Adrenal gland (tissue), 5 donors: ENCODE data around the gene HORMAD2.

Source experiments
- POLR2A ChIP-seq, 2 donors: fragments of 450-650 bp; IDR thresholded peaks; one replicate each; pipeline ENCODE4 v1.6.1; 2017; ENCODE audit warnings: antibody characterized with exemption in 2 of 2, mild to moderate bottlenecking in 2 of 2, moderate library complexity in 1 of 2
- TF ChIP-seq, protein P1 (sequence below), 6 experiments: fragments of 450-650 bp in 4 of 6; fragments of 200-600 bp in 2 of 6; sonication (generic) in 1 of 6; IDR thresholded peaks; 1 replicate in 5 of 6; 2 replicates in 1 of 6; pipeline versions ENCODE4 v1.5.1 to v1.8.0; 2016 to 2021; ENCODE audit warnings: antibody characterized with exemption in 6 of 6, mild to moderate bottlenecking in 2 of 6, moderate library complexity in 1 of 6
- donor health status: DM: no; HTN: no; CAD: no.

DNA sequence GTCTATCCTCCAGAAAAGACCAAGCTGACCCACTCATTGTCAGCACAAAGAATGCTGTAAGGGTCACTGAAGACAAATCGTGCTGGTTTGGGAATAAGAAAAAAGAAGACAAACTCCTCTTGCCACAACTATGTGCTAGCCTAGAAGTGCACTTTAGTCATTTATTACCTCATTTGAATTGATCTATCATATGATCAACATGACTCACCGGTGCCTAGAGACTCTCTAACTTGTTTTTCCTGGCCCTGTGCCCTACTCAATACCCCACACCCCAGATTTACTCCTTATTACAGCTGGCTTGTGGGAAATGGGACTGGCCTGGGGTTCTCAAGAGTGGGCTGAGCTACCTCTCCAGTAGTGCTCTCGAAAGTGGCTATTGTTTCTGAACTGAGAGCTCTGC, 35.9 kb upstream of the HORMAD2 start:
- TF ChIP-seq POLR2A (IDR thresholded peaks at IDR 0.05), result no peak
- TF ChIP-seq, protein P1, sequence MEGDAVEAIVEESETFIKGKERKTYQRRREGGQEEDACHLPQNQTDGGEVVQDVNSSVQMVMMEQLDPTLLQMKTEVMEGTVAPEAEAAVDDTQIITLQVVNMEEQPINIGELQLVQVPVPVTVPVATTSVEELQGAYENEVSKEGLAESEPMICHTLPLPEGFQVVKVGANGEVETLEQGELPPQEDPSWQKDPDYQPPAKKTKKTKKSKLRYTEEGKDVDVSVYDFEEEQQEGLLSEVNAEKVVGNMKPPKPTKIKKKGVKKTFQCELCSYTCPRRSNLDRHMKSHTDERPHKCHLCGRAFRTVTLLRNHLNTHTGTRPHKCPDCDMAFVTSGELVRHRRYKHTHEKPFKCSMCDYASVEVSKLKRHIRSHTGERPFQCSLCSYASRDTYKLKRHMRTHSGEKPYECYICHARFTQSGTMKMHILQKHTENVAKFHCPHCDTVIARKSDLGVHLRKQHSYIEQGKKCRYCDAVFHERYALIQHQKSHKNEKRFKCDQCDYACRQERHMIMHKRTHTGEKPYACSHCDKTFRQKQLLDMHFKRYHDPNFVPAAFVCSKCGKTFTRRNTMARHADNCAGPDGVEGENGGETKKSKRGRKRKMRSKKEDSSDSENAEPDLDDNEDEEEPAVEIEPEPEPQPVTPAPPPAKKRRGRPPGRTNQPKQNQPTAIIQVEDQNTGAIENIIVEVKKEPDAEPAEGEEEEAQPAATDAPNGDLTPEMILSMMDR (IDR thresholded peaks at IDR 0.05), result no peak
